GM18508 (cell line): ENCODE measurements around the gene DLX4.

ENCODE experiments used
- ATAC-seq: cut with Tn5 transposase; IDR thresholded peaks from one replicate; pipeline ENCODE4 v1.9.1; 2021; ENCODE audit warnings: moderate number of reproducible peaks; ENCODE audit not compliant: insufficient read depth, unreplicated experiment

DLX4 gene

GRCh38 chr17:49967621-49968404 is 1.2 kb upstream of the DLX4 start:
- ATAC-seq, result no peak

GRCh38 chr17:49968405-49969133 is 421 bp upstream of the DLX4 start:
- no peak for ATAC-seq

GRCh38 chr17:49969795-49970389 is 902 bp downstream of the DLX4 start:
- ATAC-seq, result no peak

- ATAC-seq, result no peak
Measured at GRCh38 chr17:49970498-49970897, 1.5 kb downstream of the DLX4 start.

- no peak for ATAC-seq
Measured at GRCh38 chr17:49971199-49971847, 2.3 kb downstream of the DLX4 start.

- ATAC-seq, result no peak
Measured at GRCh38 chr17:49971848-49972485, 3.0 kb downstream of the DLX4 start.

GRCh38 chr17:49972486-49973270 is 3.7 kb downstream of the DLX4 start:
- no peak for ATAC-seq

GRCh38 chr17:49973271-49973615 is 4.3 kb downstream of the DLX4 start:
- no peak for ATAC-seq

- no peak for ATAC-seq
Measured at GRCh38 chr17:49975531-49975930, 6.5 kb downstream of the DLX4 start.

GRCh38 chr17:49976163-49976827 is 7.3 kb downstream of the DLX4 start:
- ATAC-seq, result no peak

GRCh38 chr17:49976828-49977202 is 7.8 kb downstream of the DLX4 start:
- ATAC-seq, result no peak

GRCh38 chr17:49977463-49978389 is 8.7 kb downstream of the DLX4 start:
- ATAC-seq, result no peak

GRCh38 chr17:49978501-49978900 is 9.5 kb downstream of the DLX4 start:
- ATAC-seq, result no peak

GRCh38 chr17:49979748-49980479 is 10.9 kb downstream of the DLX4 start:
- ATAC-seq, result no peak

- no peak for ATAC-seq
Measured at GRCh38 chr17:49980703-49981197, 11.8 kb downstream of the DLX4 start.

GRCh38 chr17:49984283-49984682 is 15.3 kb downstream of the DLX4 start:
- no peak for ATAC-seq

- no peak for ATAC-seq
Measured at GRCh38 chr17:49984776-49985175, 15.8 kb downstream of the DLX4 start.
